Activated T-cell treated with anti-CD3 and anti-CD28 coated beads for 1 hour (primary cell): ENCODE data around the gene PRKAR1B.

Experiments
- DNase-seq: peaks from one replicate; pipeline ENCODE4 v3.0.0-alpha.2; 2020; ENCODE audit warnings: low read depth

PRKAR1B gene

DNA sequence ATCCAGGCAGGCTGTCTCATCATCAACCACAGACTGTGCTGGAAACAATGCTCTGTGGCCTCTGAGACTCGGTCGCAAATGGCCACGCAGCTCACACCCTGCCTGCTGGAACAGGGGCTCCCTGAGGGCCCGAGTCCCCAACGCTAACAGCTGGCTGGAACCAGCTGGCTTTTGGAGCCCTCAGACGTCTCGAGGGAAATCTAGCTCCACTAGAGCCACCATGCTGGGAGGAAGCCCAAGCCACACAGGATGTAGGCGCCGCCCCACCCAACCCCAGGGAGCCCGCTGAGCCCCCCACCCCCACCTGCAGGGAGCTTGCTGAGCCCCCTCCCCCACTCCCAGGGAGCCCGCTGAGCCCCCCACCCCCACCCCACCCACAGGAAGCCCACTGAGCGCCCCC lies 186.1 kb downstream of the PRKAR1B start:
- no peak for DNase-seq

DNA sequence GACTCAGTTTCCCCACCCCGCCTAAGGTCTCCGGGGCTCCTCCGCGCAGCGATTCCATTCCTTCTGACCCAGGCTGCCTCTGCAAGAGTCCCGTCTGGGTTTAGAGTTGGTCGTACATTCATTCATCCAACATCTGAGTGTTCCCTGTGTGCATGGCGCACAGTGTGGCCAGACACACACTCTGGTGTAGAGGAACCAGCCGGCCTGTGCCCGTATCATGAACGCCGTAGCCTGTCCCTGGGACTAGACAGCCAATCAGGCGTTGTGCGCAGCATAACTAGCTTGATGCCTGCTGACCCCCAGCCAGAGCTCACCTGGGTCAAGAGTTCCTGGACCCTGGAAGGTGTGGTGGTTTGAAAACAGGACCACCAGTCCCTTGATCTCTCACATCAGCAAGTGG lies 186.5 kb downstream of the PRKAR1B start:
- no peak for DNase-seq

DNA sequence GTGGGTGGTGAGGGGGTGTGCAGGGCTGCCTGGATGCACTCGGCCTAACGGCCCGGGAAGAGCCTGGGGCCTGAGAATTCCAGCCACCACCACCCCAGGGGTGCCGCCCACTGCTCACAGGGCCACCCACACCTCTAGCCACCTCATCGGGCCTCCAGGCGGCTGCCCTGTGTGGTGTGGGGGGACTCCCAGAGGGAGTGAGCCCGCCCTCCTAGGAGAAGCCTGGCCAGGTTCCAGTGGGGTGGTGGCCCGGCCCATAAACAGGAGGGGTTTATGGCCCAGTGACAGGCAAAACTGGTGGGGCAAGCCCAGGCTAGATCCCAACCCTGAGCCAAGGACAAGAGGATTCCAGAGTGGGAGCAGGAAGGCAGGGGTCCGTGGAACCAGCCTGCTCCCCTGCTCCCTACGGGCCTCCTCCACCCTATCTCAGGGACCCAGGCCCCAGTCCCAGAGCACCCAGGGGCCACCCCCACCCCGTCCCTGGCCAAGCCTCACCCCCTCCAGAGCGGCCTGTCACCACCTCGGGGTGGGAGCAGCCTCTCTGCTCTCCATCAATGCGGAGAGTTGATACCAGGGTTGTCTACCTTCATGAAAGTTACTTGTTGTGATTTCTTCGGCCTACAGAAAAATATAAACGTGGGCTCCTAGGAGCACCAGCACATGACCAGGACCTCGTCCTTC lies 187.2 kb downstream of the PRKAR1B start:
- no peak for DNase-seq

GRCh38 chr7:538764-539685 lies 188.1 kb downstream of the PRKAR1B start:
- DNase-seq: no peak

DNA sequence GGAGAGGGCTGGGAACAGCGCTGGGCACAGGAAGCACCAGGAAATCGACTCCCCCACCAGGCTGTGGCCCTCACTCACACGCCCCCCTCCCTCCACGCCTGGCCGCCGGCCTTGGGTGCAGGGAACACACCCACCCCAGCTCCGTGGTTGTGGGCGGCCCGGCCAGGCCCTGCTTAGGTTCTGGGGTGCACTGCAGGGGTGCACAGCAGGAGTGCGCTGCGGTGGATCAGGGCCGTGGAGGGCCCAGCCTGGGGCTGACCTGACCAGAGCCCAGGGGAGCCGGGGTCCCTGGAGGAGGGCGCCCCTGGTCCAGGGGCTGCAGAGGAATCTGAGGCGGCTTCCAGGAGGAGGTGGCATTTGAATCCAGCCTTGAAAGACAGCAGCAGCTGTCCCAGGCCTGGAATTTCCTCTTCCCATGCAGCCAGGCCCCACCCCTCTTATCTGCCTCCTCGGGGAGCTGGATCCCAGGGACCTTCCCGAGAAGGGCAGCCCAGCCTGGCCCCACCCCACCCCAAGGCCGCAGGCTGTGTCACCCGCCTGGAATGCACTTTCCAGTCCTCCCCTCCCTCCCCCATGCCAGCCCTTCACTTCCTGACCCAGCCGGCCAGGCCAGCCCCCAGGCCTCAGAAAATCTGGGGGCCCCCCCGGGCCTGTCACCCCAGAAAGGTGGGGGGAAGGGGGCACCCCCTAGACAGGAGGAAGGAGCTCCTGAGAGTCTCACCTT lies 189.0 kb downstream of the PRKAR1B start:
- no peak for DNase-seq

GRCh38 chr7:536231-536630 lies 190.8 kb downstream of the PRKAR1B start:
- no peak for DNase-seq

DNA sequence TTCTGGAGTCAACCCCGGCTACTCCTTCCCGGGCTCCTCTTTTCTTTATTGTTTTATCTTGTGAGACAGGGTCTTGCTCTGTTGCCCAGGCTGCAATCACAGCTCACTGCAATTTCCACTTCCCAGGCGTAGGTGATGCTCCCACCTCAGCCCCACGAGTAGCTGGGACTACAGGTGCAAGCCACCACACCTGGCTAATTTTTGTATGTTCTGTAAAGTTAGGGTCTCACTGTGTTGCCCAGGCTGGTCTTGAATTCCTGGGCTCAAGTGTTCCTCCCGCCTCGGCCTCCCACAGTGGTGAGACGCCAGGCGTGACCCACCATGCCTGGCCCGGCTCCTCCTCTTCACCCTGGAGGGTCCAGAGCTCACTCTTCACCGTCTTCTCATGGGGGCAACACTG lies 192.1 kb downstream of the PRKAR1B start:
- no peak for DNase-seq

- DNase-seq: no peak
Observed at GRCh38 chr7:534075-534474, 193.0 kb downstream of the PRKAR1B start.

DNA sequence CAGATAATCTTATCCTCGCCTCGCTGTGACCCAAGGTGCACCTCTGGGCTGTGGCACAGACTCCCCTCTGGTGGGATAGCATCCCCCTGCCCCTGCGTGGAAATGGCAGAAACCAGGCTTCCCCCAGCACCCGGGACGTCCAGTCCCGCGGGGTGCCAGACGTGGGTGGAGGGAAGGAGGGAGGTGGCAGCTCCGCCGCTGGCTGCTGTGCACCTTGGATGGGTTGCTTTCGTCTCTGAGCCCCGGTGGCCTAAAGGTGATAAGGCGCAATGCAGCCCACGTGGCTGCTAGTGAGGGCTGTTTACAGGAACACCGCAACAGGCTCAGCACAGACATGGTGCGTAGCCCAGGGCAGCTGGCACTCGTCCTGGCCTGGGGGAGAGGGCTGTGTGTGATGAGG lies 193.8 kb downstream of the PRKAR1B start:
- DNase-seq: no peak

DNA sequence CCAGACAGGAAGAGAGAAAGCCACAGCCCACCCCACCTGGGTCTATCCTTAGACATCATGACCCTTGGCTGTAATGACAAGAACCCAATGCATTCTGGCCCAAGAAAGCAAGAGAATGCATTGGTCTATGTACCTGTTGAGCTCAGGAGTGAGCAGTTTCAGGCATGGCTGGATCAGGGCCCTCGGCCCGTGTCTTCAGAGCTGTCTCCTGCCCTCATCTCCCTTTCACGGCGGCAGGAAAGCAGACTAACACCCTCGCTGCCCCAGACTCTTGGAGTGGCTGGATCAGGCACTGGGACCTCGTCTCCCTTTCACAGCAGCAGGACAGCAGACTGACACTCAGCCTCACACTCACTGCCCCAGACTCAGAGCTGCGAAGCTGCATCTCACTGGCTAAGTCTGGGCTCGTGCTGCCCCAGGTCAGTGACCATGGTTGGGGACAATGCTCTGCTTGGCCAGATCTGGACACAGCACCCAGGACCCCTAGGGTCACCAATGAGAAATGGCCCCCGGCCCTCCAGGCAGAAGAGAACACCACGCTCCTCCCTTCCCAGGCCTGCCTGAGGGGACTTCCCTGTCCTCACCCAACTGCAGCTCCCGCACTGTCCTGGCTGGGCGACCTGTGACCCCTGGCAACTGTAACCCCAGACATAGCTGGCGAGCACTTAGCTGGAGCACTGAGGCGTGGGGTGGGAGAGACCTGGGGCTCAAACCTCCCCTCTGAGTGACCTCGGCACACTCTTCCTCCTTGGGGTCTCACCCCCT lies 194.5 kb downstream of the PRKAR1B start:
- no peak for DNase-seq

DNA sequence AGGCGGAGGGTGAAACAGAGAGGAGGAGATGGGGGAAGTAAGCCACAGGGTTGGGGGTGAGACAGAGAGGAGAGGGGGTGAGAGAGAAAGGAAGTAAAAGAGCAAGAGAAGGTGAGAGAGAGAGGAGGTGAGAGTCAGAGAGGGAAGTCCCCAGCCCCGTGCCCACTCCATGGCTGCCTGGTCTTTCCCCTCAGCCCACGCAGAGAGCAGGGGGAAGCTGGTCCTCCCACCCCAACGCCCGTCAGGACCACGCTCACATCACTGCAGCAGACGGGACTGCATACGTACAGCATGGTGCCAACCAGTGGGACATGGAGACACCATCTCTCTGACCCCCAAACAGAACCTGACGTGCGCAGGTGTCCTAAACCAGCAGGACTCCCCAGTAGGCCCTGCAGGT lies 195.3 kb downstream of the PRKAR1B start:
- DNase-seq: no peak

DNA sequence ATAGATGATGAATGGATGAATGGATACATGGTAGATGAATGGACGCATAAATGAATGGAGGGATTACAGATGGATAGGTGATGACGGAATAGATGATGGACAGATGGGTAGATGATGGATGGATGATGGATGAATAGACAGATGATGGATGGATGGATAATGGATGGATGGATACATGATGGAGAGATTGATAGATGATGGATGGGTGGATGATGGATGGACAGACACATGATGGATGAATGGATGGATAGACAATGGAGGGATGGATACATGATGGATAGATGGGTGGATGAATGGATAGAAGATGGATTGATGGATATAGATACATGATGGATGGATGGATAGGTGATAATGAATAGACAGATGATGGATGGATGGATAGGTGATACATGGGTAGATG lies 198.6 kb downstream of the PRKAR1B start:
- no peak for DNase-seq

DNA sequence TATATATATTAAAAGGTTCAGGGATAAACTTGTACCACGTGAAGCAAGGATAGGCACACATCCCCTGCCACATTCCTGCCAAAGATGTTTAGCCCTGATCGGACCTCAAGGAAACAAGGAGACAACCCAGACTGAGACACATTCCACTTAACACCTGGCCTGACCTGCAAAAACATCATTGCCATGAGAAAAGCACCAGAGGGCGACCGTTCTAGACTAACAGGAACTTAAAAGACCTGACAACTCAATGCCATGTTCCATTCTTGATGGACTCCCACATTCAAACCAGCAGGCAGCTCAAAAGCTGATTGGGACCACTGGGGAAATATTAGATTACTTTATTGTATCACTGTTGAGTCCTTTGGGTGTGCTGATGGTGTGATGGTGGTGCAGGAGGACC lies 199.4 kb downstream of the PRKAR1B start:
- DNase-seq: no peak

DNA sequence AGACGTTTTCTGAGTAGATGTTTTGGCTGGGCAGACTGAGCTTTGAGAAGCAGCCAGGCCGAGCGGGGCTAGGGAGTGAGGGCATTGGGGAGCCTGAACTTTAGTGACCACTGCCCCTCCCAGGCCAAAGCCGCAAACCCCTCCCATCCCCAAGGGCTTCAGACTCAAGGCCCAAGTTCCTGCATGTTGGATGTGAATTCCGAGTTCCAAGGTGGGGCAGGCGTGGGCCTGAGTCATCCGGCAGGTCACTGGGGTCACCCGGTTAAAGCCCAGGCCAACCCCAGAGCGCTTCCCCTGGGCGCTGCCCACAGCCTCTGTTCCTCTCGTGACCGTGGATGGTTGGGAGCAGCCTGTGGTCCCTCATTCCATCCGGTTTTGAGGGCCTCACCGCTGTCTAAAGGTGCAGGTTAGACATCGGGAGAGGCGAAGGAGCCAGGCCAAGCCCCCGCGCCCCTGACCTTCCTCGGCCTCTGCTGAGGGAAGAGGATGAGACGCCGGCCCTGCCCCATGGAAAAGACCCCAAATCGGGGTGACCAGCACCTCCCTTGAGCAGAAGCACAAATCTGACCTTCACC lies 200.5 kb downstream of the PRKAR1B start:
- DNase-seq: no peak

GRCh38 chr7:525740-526139 lies 201.3 kb downstream of the PRKAR1B start:
- DNase-seq: no peak

DNA sequence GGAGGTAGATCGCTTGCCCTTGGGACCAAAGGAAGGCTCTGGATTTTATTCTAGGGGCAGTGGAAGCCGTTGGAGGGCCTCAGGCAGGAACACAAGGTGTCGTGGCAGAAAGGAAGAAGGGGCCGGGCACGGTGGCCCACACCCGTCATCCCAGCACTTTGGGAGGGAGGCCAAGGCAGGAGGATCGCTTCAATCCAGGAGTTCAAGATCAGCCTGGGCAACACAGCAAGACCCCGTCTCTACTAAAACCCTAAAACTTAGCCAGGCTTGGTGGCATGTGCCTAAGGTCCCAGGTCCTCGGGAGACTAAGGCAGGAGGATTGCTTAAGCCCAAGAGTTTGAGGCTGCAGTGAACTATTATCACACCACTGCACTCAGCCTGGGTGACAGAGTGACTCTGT lies 202.3 kb downstream of the PRKAR1B start:
- no peak for DNase-seq

DNA sequence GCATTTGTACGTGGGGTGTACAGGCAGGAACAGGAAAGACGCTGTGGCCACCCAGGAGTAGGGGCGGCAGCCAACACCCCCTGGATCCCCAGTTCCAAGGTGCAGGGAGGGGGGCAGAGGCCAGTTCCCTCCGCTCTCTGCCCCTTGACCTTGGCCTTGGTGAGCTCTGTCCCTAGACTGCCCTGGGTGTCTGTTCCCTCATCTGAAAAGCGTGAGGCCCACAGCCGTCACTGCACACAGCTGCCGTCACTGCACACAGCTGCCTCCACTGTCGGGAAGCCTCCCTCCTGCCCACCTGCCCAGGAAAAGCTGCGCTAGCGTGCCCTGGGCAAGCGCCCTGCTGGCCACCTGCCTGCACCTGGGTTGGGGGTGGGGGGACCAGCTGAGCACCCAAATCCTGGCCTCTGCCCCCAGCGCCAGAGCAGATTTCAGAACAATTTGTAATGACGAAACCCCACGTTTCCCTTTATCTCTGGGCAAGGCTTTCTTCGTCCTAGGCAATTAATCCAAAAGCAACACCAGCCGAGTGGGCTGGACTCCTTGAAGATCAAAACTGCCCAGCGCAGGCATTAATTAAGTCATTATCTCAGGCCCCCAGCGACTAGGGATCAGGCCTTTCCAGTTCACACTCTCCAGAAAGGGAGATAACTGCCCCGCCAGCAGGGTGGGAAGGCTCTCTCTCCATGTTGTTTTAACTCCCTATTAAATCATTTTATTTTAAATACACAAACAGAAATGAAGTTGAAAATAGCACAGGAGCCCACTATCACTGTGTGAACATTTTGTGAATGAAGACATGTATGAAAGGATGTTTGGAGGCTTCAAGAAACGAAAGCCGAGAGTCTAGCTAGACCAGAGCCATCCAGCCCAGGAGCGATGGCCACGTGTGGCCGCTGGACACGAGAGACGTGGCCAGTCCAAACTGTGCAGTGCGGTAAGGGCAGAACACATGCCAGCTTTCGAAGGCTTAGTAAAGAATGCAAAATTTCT lies 203.4 kb downstream of the PRKAR1B start:
- no peak for DNase-seq

GRCh38 chr7:522951-523314 lies 204.1 kb downstream of the PRKAR1B start:
- no peak for DNase-seq

DNA sequence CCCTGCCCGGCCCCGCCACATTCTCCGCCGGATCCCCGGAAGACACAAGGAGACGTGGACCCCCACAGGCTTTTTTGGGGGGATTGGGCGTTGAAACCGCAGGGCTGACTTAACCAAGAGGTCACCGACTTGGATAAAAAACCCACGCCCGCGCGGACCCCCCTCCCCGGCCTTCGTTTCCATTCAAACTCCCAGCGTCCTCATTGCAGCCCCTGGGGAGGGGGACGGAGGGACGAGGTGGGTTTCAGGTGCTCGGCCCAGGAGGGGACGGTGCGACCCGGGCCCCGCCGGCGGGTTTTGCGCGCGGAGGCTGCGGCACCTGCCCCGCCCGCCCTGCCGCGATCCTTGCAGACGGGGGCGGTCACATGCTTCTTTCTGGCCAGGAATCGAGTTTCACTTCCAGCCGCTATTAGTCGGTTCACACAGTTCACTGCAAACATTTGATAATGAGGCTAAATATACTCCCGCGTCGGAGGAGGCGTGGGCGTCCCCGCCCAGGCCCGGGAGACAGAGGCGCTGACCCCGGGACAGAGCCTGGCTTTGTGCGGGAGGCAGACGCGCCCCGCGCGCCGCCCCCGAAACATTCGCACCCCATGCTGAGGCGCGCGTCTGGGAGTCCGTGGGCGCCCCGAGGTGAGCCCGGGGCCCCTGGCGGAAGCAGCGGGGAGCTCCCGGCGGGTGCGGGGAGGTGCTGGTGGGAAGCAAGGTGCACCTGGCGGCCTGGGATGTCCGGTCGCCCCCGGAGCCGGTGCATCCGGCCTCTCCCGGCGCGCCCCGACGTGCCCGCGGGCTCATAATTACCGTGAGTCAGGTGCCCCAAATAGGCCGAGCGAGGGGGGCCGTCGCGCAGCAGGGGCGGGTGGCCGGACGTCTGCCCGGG lies 204.8 kb downstream of the PRKAR1B start:
- DNase-seq: no peak
